GM21360 (cell line): ENCODE data around the gene CSRNP3.

Experiments
- ATAC-seq: cut with Tn5 transposase; IDR thresholded peaks from one replicate; pipeline ENCODE4 v1.9.1; 2021; ENCODE audit warnings: mild to moderate bottlenecking, moderate library complexity; ENCODE audit not compliant: unreplicated experiment

Gene CSRNP3

DNA sequence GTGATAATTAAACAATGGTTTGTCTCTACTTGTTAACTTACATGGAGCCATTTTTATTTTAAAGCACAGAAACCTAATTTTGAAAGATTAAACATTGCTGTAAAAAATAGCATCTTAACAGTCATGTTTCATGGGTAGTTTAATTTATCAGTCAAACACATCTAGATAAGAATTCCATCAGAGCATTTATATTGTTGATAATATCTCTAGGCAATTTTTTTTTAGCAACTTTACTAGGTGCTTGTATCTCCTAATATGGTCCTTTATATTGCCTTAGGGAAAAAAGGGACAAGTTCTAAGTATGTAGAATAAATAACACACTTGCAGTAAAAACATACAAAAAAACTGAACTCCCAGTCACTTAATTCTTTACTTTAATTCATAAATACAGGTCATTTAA is 863 bp downstream of the CSRNP3 start:
- ATAC-seq, result no peak

DNA sequence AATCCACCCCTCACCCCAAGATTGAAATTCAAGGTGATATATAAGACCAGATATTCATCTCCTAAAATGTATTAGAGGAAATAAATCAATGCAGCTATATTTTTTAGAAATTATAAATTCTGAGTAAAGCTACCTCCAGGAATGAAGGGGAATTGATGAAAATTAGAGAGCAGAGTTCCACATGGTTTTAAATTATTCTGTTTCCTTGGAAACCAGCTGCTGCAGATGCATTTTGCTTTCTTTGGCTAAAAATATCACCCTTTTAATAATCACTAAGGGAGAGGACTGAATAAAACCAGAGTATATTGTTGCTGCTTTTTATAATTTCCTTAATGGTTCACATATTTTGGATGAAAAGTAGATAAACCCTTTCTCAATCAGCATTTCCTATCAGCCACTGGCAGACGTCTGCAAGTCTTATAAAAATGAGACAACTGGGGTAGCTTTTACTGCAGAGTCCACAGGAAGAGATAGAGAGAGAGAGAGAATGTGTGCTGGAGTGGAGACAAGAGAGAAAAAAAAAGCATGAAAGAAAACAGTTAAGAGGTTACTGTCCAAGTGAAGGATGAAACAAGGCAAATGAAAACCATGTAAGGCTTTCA is 2.0 kb downstream of the CSRNP3 start:
- no peak for ATAC-seq

DNA sequence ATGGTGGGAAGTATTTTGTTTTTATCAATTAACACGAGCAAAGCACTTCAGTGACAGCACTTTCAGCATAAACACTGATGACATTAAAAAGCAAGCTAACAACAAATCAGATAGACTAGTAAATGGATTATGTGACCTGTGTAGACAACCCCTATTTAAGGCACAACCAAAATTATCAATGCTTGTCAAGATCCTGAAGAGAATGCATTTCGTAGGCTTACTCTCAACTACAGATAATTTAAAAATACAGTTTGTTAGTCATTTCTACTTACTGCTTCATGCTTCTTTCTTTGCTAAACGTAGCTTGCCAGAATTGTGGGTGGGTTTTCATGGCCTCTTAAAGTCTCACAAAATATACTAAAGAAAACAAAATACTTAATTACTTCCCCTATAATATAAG is 3.4 kb downstream of the CSRNP3 start:
- ATAC-seq, result no peak

DNA sequence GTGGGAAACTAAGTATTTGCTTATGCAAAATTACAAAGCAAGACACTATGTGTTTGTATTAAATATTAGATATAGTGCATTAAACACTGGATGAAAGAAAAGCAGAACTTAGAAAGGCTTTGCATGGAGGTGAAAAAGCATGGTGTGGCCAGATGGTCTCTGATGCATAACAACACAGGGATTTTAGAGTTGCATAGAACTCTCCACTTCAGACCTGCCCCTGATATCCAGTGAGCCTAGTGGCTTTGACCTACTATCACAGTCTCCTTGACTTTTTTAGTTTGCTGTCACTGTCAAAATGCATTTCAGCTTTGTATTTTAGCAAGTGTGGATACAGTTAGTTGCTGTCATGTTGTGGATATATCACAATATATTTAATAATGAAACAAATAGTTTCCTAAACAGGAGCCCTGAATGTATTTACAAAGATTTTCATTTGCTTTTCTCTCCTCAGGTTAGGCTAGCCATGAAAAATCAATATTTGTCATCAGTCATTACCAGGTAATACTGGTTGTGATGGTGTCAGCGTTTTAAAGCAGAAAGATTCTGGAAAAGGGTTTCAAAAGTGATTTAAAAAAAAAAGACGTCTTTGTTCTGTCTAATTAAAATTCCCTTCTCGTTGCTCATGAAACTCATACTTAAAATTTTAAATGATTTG is 5.2 kb downstream of the CSRNP3 start:
- ATAC-seq, result no peak

DNA sequence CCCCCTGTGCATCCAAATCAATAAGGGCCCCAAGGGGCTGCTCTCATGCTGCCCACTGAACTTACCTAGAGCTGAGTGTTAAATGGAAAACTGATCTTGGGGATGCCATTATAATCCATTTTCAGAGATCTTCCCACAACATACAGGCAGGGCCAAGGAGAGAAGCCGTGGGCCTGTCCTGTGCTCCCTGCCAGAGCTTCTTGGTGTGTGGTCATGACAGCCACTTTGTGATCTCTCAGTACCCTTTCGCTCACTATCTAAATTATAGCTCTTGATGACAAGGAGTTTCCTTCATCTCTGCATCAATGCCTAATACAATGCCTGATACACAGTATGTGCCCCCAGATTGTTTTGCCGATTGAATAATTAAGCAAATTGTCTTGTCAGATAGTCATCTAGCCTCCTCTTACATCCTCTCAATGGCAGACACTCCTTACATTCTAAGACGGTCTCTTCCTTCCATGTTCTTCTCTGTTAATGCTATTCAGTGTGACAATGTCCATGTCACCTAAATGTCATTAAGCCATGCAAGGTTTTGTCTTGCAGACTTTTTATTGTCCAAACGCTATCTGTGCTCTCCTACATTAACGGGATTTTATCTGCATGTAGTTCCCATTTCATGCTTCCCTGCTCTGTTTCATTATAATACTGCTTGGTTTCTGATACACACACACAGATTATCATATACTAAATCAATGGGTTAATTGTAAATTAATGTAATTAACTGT is 5.9 kb downstream of the CSRNP3 start:
- no peak for ATAC-seq

DNA sequence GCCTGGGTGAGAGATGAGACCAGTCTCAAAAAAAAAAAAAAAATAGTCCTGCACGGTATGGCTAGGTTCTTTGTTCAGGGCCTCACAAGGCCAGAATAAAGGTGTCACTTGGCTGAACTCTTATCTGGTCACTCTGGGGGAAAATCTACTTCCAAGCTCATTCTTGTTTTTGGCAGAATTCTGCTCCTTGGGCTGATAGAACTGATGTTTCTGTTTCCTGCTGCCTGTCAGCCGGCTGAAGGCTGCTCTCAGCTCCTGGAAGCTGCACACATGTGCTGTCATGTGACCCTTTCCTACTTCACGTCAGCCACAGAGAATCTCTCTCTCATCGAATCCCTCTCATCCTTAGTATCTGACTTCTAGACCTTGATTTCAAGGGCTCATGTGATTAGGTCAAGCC is 10.4 kb downstream of the CSRNP3 start:
- no peak for ATAC-seq

DNA sequence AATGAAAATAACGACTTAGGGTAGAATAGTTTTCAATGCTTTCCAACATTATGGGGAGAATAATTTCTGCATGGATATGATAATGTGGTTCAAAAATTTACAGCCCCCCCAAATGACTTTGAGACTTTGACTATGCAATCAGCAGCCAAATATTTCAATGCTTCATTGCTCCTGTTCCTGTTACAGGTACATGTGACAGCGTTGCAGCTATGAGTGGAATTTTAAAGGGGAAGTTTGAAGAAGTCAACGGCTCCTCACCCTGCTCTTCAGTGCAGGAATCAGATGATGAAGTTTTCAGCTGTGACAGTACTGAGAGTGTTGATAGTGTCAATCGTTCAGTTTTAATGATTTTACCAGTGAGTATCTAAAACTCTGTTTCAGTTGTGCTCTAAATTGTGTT is 25.1 kb downstream of the CSRNP3 start:
- no peak for ATAC-seq

DNA sequence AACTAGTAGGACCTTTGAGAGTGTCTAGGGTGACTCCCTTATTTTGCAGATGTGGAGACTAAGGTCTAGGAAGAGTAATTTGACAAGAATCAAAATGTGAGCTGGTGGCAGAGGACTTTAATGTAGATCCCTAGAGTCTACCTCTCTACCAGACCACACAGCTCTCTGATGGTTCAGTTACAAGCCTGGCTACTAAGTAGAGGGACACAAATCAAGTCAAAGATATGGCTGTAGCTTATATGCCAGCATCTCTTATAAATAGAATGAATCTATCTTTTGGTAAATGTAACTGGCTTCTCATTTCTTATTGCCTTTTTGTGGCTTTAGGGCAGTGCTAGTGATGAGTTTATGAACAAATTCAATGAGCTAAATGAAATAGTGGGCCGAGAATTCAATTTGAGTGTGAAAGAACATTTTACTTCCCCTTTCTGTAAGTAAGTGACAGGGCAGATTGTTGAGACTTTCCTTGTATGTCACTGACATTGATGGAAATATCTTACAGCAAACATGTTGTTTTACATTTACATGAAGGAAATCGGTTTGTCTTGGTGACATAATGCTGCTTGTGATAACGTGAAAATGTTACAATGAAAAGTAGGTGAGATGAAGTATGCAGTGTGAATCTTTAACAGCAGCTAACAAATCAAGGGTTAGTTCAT is 28.3 kb downstream of the CSRNP3 start:
- ATAC-seq, result no peak

DNA sequence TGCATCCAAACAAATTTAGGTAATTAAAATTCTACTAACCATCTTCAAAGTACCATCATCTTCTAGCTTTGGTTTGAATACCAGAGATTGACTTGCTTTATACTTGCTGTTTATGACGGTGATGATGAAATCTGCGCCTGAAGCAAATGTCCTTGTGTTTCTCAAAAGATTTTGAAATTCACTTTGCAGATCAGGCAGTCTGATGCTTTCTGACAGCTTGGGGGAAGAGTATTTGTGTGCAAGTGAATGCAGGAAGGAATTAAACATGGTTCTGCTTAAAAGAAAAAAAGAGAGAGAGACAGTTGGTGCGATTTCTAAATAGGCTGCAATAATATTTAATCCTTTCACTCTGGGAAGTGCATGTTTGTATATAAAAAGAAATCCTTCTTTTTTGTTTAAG is 29.6 kb downstream of the CSRNP3 start:
- no peak for ATAC-seq

DNA sequence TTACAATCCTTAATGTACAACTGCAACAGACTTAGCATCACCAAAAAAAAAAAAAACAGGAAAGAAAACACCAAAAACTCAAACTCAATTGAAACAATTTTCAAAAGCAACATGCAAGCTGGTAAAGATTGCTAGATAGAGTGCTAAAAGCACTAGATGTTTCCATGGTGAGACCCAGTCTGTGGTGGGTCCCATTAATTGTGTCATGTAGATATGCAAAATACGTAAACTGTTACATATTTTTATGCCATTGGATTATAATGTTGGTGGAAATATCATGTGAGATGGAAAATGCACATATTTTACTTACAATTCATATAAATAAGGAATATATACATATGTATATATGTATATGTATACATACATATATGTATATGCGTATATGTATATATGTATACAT is 30.5 kb downstream of the CSRNP3 start:
- ATAC-seq, result no peak

DNA sequence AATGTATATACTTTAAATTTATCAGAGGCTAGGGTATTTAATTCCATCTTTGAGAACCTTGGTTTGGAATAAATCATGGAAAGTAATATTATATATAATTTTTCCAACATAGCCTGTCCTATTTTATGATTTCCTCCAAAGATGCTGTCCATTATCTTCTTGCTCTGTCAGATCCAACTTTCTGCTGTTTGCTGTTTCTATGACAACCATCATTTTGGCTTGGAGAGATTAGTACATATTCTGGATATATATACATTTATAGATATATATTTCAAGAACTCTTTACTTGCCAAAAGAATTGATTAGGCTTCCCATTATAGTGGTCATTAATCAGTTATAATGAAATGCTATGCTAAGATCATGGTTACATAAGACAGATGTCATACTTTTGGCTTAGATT is 31.3 kb downstream of the CSRNP3 start:
- no peak for ATAC-seq

DNA sequence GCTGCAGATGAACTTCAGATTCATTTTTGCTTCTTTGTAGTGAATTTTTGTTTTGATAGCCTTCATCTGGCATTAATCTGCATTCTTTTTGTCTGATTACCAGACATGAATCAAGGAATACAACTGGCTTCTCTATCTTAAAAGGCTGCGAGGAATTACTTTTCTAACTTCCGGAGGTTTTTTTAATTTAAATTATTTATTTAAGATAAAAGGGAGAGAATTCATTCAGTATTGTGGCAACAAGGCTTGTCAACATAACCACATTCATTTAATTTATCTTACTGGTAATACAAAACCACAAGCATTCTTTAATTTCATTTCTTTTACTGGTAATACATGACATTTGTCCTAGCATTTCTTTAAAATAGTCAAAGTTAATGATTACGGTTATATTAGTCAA is 36.0 kb downstream of the CSRNP3 start:
- no peak for ATAC-seq

DNA sequence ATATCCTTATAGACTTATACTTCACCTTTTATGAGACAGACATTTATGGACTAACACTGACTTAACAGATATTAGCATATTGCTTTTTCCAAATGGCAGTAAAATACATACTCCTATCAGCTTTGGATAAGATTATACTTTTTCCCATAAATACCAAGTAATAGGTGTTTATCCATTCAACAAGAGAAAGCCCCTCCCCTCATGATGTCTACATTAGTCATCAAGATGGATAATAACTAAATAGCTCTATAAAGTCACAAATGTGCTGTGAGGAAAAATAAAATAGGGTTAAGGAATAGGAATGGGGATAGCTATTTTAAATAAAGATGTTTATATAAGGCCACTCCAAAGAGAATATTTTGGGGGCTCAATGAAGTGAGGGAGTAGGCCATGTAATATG is 39.4 kb downstream of the CSRNP3 start:
- no peak for ATAC-seq

DNA sequence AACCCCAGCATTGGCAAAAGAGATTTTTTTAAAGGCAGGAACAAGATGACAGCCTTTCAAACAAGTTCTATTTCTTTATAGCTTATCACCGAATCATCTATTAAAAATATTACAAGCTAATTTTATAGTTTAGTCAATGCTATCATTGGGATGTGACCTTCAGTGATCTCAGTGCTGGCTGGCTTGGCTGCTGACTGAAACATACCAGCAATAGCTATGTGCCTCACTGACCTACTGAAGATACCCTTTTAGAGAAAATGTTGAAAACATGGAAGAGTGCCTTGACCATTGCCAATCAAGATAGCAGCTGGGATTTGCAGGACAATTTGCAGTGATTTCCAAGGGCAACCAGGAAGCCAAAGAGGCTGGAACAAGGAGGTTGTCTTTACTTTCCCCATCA is 44.0 kb downstream of the CSRNP3 start:
- ATAC-seq, result no peak

DNA sequence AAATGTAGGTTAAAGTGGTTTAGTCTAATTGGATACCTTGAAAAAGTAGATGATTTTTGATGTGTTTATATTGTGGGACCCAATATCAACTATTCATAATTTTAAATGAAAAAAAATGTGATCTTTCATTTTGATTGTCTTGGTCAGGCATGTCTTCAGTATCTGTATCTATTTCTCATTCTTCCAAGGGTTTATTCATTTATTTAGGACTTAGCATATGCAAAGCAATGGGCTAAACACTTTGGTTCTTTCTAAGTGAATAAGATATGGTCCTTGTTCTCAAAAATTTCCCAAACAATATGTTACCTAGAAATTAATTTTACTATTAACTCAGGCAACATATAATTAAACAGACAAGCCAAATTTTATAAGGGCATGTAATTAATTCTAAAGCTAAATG is 49.1 kb downstream of the CSRNP3 start:
- no peak for ATAC-seq

DNA sequence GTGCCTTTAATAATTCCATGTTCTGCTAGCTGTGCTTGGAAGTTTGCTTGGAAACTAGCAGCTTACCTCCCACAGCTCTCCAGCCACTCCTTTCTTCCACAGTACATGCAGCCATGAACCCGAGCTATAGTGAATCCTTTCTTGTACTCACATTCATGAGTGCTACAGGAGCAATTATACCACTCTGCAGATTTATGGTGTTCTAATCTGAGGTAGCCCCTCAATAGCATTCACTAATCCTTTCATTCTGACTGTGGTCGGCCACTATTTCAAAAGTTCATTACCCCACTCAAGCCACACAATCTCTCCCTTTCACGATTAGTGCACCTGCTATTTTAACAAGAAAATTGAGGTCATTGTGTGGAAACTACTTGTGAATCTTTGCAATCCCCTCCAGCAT is 53.2 kb downstream of the CSRNP3 start:
- no peak for ATAC-seq

DNA sequence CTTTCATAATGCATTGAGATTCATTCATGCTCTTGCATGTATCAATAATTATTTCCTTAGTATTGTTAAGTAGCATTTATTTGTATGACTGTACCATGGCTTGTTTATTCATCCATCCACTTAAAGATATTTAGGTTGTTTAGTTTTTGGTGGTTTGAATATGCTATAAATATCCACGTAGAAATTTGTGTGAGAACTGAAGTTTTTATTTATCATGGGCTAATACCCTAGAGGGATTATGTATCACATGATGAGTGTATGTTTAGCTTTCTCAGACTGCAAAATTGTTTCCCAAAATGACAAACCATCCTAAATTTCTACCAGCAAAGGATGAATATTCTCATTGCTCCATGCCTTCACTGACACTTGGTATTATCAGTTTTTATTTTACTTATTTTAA is 55.2 kb downstream of the CSRNP3 start:
- no peak for ATAC-seq

DNA sequence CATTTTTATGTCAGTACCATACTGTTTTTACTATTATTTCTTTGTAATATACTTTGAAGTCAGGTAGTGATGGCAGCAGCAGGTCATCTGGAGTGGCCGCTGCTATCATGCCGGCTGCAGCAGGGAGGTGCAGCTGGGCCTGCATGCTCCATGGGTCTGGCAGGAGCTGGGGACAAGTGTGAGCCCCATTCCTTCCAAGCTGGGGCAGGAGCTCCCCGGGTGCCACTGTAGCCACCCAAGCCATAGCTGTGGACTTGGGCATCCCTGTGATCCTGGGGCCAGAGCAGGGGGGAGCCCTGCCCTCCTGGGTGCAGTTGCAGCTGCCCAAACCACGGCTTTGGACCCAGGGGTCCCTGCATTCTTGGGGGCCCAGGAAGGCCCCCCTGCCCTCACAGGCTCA is 59.2 kb downstream of the CSRNP3 start:
- no peak for ATAC-seq

DNA sequence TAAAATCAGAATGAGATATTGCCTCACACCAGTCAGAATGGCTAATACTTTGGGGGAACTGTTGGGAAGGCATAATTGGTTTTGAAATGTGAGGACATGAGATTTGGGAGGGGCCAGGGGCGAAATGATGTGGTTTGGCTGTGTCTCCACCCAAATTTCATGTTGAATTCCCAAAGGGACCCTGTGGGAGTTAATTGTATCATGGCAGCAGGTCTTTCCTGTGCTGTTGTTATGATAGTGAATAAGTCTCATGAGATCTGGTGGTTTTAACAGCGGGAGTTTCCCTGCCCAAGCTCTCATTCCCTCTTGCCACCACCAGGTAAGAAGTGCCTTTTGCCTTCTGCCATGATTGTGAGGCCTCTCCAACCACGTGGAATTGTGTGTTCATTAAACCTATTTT is 59.6 kb downstream of the CSRNP3 start:
- ATAC-seq, result no peak

DNA sequence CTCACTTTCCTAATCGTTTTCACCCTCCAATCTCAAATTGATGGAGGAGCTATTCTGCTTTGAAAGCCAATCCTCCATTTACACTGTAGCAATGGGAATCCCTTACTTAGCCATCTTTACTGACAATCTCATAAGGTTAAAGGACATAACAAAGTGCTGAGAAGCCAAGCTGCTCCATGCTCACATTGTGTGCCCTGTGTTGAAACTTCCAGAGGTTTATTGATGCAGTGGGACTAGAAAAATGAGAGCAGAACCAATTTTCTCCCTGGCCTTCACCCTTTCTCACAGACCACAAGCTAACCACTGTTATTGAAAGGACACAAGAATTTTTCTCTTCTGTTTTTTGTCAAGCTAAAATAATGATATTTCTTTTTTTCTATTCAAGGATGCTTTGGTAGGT is 63.8 kb downstream of the CSRNP3 start:
- ATAC-seq, result no peak

DNA sequence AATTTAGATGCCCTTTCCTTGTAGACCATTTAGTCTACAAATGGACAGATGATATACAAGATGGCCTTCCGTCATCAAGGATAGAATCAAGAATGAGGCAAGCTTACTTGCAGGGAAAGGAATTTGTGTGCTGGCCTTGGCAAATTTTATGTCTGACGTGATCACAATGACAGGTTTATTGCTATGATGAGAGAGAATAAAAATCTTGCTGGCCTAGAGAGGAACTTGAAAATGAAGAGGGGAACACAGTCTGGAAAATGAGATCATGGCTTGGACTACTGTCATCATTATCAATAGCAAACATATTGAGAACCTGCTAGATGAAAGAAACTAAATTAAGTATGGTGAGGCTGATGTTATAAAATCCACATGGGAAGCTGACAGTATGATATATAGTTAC is 66.0 kb downstream of the CSRNP3 start:
- ATAC-seq, result no peak
